Measurements from ENCODE around the gene ACTR1A.
"Not testable (repeated sequence)": the region's sequence is repeated elsewhere in the genome, so short reads cannot be mapped to it uniquely, and the experiment has no call there.

ACTR1A gene

DNA sequence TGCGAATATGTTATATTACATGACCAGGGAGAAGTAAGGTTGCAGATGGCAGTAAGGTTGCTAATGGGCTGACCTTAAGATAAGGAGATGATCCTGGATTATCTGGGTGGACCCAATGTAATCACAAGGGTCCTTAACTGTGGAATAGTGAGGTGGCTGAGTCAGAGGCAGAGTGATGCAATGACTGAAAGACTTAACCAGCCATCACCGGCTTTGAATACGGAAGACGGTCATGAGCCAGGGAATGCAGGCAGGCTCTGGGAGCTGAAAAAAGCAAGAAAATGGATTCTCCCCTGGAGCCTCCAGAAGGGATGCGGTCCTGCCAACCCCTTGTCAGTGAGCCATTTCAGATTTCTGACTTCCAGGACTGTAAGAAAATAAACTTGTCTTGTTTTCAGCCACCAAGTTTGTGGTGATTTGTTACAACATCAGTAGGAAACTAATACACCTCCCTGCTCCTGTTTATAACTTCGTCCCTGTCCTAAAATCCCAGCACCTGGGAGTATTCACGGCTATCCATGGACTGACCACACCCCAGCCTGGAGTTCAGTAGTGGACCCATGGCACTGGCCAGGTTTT is 46.5 kb downstream of the ACTR1A start:
- in situ Hi-C loops (cut with MboI; ENCODE audit: low sequenced_read_pairs), result no loop called here

DNA sequence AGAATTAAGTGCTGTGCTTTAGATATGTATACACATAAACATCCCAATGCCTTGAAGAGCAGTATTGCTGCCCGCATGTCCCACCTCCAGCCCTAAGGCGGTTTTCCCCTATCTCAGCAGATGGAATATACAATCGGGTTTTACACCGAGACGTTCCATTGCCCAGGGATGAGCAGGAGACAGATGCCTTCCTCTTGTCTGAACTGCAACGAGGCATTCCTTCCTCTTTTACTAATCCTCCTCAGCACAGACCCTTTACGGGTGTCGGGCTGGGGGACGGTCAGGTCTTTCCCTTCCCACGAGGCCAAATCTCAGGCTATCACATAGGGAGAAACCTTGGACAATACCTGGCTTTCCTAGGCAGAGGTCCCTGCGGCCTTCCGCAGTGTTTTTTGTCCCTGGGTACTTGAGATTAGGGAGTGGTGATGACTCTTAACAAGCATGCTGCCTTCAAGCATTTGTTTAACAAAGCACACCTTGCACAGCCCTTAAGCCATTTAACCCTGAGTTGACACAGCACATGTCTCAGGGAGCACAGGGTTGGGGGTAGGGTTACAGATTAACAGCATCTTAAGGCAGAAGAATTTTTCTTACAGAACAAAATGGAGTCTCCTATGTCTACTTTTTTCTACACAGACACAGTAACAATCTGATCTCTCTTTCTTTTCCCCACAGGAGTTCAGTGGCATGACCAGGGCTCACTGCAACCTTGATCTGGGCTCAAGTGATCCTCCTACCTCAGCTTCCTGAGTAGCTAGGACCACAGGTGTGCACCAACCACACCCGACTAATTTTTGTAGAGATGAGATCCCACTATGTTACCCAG is 47.6 kb downstream of the ACTR1A start:
- in situ Hi-C loops (cut with MboI; ENCODE audit: low sequenced_read_pairs), result not testable (repeated sequence)

DNA sequence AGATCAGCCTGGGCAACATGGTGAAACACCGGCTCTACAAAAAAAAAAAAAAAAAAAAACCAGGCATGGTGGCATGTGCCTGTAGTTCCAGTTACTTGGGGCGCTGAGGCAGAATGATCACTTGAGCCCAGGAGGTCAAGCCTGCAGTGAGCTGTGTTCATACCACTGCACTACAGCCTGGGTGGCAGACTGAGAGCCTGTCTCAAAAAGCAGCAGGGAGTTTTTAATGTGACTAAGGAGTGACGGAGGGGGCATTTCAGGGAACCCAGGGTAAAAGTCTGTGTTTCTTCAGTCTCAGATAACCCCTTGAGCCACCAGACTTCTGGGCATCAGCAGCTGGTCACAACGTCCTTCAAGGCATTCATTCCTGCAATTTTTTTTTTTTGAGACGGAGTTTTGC is 49.0 kb downstream of the ACTR1A start:
- in situ Hi-C loops (cut with MboI; ENCODE audit: low sequenced_read_pairs), result no loop called here

DNA sequence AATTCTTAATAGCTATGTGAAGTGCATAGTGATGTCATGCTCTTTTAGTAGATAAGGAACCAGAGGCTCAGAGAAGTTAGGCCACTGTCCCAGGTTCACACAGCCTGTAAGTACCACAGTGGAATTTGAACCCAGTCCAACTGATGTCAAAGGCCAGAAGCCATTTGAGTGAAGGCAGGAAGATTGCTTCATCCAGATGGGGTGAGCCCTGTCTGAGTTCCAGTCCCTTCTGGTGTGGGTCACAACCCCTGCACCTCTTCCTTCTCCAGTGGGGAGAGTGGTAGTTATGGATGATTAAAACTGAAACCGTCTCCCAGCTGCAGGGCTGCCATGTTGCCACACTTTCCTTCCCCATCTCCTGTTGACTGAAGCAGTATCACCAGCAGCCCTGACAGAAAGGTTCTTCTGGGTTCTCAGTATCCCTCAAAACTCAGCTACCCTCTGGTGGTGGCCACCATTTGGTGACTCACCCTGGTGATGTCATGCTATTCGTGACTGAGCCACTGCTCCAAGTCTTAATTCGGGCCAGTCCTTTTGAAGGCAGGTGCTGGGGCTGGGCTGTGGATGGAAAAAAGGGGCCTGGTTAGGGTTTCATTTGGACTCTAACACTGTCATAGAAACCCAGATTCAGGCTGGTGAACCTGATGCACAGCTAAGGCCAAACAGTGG is 49.7 kb downstream of the ACTR1A start:
- in situ Hi-C loops (cut with MboI; ENCODE audit: low sequenced_read_pairs), result no loop called here

DNA sequence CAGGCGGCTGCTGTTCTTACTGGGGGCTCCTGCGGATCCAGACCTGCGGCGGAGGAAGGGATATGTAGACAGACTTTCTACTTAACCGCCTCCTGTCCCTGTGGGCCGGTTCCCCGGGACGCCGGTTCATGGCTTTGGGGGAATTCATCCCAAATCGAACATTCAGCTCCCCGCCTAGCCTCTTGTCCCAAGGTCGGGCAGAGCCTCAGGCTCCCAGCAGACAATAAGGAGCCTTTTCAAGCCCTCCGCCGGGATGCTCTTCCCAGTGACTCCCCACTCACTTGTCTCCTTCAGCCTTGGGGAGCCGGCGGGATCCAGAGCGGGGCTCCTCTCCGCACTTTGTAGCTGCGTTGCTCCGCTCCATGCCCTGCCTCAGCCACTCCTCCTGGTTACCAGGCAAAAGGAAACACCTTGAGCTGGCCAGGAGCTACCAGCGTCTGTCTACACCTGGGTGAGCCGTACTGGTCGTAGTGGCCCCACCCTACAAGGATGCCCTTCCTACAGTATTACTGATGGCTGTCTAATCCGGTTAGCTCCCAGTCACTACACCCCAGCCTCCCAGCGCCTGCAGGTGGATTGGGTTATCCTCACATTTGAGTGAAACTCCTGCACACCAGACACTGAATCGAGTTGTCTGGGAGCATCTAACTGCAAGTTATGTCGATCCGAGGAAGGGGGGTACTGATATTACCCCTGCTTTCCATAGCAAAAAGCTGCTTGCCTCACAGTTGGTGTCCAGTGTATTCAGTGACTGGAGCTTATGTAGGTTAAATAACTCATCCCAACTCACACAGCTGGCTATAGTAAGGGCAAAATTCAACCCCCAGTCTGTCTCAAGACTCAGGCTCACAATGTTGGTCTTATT is 51.2 kb downstream of the ACTR1A start, which contains the start of gene C10orf95:
Gene C10orf95, minus strand, starts transcription at position 439 of the 865 bp plus-strand sequence. CDS start 450 bp downstream, outside the sequence.
- in situ Hi-C loops (cut with MboI; ENCODE audit: low sequenced_read_pairs), result no loop called here

DNA sequence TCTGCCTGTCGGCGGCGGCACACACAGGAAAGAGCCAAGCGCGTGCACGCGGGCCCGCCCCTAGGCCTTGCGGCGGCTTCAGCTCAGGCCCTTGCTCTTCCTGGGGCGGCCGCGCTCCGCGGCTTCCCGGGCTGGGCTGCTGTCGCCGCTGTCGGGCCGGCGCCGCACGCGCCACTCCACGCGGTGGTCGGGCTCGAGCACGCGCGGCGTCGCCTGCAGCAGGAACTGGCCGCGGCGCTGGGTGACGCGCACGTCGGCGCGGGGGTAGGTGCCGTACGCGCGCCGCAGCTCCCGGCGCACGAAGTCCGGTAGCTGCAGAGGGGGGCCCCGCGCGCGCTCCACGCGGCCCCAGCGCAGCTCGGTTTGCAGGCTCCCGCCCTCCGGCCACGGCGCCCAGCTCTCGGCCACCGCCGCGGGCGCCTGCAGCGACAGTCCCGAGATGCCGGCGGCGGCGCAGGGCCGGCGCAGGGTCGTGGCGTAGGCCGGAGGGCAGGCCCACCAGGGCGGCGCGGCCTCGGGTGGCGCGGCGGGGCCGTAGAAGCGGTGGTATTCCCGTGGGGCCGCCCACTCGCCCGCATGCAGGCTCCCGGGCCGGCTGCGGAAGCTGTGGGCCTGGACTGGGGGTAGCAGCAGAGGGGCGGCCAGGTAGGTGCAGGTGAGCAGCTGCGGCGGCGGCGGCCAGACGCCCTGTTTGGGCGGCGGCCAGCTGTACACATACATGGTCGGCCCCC is 52.0 kb downstream of the ACTR1A start:
- in situ Hi-C loops (cut with MboI; ENCODE audit: low sequenced_read_pairs), result no loop called here

DNA sequence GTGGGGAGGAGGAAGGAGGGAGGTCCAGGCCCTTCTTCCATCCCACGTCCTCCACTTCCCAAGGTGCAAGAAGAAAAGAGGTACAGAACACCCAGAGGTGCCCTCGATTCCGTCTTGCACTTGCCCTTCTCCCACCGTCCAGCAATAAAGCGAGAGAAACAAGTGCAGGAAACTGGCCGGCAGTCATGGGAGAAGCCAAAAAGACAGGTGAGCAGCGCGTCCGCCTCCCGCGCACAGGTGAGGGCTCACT is 52.5 kb downstream of the ACTR1A start:
- in situ Hi-C loops (cut with MboI; ENCODE audit: low sequenced_read_pairs), result no loop called here

DNA sequence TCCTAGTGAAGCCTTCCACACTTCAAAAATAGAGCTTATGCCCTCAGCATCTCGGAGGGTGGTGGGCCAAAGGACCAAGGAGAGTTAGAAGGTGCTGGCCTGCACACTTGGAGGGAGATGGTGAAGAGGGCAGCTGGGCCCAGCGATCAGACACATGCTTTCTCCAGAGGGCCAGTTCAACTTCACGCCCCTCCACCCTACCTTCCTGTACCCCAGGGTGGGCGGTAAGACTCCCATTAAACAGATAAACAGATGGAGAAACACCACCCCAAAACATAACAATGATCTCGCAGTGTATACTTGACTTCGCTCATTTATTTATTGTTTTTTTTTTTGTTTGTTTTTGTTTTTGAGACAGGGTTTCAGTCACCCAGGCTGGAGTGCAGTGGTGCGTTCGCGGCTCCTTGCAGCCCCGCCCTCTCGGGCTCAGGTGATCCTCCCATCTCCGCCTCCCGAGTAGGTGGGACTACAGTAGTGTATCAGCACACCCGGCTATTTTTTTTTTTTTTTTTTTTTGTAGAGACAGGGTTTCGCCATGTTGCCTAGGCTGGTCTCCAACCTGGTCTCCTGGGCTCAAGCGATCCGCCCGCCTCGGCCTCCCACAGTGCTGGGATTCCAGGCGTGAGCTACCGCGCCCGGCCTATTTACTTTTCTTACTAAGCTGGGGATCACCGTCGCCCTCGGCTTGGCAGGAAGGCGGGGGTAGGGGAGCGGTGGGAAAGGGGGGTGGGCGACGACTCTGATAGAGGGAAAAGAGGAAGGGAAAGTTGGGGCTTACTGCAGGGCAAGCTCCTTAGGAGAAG is 53.0 kb downstream of the ACTR1A start:
- in situ Hi-C loops (cut with MboI; ENCODE audit: low sequenced_read_pairs), result no loop called here

DNA sequence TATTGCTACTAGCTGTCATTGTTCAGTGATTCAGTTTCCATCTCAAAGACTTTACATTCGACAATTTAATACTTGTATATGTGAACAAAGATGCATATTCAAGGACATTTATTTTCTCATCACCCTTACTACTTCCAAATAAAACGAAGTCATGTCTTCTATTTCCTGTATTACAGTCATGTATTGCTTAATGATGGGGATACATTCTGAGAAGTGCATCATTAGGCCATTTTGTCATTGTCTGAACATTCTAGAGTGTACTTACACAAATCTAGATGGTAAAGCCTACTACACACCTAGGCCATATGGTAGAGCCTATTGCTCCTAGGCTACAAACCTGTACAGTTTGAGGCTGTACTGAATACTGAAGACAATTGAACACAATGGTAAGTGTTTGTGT is 57.7 kb downstream of the ACTR1A start:
- in situ Hi-C loops (cut with MboI; ENCODE audit: low sequenced_read_pairs), result no loop called here

DNA sequence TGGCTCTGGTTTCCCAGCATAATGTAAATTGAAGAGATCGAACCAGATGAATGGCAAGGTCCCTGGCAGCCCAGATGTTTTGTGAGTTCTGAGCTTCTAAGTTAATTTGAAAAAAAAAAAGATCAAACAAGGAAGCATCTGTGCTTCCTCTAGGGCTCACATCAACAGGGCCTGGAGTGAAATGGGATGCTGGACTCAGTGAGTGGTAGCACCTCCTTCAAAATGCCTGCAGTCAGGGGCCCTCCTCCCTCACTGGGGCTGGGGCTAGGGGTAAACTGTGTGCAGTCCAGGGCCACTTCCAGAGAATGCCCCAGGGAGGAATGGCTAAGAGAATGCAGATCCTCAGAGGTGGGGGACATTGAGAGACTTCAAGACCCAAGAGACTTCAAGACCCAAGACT is 64.1 kb downstream of the ACTR1A start:
- in situ Hi-C loops (cut with MboI; ENCODE audit: low sequenced_read_pairs), result no loop called here

DNA sequence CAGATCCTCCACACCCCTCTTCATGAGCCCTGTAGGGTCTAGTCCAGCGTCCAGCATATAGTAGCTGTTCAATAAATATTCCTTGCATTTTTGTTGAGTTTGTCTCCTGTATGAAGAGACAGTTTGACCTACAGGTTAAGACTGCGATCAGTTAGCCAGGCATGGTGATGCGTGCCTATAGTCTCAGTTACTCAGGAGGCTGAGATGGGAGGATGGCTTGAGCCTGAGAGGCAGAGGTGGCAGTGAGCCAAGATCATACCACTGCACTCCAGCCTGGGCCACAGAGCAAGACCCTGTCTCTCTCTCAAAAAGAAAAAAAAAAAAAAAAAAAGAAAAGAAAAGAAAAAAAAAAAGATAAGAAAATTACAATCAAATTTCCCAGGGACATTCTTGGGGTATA is 65.0 kb downstream of the ACTR1A start:
- in situ Hi-C loops (cut with MboI; ENCODE audit: low sequenced_read_pairs), result no loop called here

DNA sequence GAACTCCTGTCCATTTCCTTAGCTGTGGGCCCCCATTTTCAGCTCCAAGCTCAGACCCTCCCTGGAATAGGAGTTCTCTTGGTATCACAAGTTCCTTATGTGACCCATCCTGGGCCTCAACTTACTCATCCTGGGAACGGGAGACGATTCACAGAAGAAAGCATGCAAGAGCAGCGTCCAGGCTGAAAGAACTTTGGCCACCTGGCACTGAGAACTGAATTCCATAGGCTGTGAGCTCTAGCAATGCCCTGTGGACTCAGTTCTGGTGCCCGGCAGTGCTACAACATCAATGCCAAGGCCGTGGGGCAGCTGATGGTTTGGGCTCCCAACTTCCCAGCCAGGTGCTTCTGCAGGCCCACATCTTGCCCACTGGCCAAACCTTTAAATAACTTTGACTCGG is 66.2 kb downstream of the ACTR1A start:
- in situ Hi-C loops (cut with MboI; ENCODE audit: low sequenced_read_pairs), result no loop called here

DNA sequence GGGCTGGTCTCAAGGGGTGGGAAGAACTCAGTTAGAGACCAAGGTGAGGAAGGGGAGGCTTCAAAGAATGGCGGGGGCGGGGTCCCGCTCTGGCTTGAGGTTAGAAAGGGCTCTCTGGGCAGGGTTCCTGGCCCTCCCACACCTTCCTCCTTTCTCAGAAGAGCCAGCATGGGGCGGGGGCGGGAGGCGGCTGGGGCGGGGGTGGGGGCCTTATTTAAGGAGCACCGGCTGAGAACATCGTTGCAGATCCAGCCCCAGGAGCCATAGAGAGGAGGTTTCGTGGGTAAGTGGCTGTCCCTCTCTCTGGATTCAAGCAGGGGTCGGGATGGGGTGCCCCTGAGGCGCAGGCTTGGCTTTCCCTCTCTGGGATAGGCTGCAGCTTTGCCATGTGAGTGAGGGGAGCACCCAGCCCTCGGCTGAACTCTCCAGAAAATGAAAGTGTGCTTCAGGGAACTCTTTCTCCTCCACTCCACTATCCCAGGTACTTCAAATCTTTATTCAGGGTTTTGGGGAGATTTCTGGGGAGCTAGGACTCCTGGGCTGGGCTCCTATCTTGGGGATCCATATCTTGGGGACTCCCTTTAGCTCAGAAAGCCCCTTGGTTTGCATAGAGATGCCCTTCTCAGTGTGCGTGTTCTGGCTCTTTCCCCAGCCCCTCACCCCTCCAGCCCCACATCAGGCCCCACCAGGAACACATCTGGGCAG is 66.8 kb downstream of the ACTR1A start:
- in situ Hi-C loops (cut with MboI; ENCODE audit: low sequenced_read_pairs), result no loop called here

DNA sequence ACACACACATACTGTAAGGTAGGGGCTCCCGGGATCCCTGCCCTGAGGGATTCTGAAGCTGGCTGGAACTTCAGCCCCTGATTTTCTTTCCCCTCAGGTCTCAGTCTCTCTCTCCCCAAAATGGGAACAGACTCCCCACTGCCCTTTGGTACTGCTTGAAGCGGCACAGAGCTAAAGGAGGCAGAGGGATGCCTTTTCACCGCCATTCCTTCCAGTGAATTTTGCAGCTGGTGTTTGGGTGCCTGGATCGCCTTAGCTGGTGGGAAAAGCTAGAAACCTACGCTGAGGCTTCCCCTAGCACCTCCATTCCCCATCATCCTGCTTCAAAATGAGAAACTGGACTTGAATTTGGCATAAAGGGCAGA is 67.4 kb downstream of the ACTR1A start:
- in situ Hi-C loops (cut with MboI; ENCODE audit: low sequenced_read_pairs), result no loop called here

DNA sequence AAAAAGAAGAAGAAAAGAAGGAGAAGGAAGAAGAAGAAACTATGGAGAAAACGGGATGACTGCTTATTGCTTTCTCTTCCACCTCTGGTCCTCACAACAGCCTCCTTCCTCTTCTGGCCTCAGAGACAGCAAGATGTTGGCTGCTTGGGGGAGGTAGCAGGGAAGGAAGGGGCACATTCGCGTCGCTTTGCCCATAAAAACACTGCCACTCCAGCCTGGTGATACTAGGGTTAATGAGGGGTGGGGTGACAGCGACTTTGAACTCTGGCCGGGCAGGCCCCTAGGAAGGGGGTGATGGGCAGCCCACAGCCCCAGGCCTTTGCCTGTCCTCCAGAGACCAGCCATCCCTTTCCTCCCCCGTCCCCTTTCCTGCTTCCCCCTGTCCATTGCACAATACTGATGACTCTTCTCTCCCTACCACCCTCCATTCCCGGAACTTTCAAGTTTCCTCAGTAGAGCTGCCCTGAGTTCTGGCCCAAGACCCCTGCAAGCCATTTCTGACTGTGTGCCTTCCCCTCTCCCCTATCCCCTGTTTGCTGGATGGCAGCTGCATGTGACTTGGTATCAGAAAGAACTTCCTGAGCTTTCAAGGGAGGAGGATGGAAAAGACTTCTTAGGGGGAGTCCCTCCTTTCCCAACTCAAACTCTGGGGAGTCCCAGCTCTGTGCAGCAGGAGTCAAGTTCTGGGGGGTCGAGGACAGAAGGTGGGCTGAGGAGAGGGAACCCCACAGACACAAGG is 67.9 kb downstream of the ACTR1A start:
- in situ Hi-C loops (cut with MboI; ENCODE audit: low sequenced_read_pairs), result no loop called here

DNA sequence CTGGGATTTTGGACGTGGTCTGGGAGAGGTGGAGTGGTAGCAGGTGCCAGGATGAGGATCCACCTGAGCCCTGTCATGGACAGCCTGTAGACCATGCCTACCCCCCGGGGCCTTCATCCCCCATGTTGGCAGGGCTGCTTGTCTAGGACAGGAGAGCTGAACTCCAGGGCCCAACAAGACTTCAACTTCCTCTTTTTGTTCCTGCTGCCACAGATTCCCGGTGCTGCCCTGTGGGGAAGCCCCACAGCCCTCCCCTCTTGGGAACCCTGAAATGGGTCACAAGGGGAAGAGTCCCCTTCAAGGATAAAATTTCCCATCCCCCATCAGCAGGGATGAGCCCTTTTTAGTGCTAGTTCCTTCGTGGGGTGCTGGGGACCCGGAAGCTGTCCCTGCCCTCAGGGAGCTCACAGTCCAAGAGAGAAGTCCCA is 68.9 kb downstream of the ACTR1A start:
- in situ Hi-C loops (cut with MboI; ENCODE audit: low sequenced_read_pairs), result no loop called here

DNA sequence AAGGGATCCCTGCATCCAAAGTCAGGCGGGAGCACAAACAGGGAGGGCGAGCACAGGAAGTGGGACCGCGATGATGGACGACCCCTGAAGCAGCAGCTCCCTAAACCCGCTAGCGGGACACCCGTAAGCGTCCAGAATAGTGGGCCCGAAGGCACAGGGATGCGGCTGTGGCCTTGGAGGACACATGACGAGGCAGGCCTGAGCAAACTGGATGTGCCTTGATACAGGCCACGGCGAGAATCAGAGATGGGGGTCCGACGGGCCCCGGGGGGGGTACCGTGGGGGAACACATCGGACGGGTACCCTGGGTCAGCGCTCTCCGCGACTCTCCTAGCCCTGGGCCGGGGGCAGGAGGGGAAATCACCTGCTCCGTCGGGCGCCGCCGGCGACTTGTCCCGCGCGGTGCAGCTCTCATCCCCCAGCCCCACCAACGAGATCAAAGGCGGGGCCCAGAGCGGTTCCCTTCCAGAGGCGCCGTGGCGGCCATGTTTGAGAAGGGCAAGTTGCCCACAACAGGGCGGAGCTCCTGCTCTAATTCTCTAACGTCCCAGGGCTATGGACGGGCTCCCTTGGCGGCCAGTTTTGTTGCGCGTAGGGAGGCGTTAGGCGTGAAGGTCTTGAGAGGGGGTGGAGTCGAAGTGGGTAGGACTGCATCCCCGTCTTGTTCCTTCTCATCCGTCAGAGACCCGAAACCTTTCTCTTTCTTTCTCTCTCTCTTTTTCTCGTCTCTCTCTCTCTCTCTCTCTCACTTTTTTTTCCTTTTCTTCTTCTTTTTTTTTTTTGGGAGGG is 70.2 kb downstream of the ACTR1A start, which contains the start of gene CUEDC2:
Gene CUEDC2, minus strand, starts transcription at position 413 of the 789 bp plus-strand sequence. CDS start 7,386 bp downstream, outside the sequence.
- in situ Hi-C loops (cut with MboI; ENCODE audit: low sequenced_read_pairs), result no loop called here

Measured in hTERT RPE-1 (cell line).